Trophoblast cell (in vitro differentiated cells and primary cell): ENCODE measurements around the gene DENND4A.
A peak's percentile ranks its signal among the peaks of the same experiment; 100 is the strongest.

ENCODE experiments used
- DNase-seq, 2 donors: peaks; one replicate each; pipeline ENCODE4 v3.0.0-alpha.2; 2016
- H2AFZ ChIP-seq: 2 replicates; pipeline ENCODE4 v1.6.1; 2013; ENCODE audit warnings: low read length, moderate library complexity, mild to moderate bottlenecking; ENCODE audit not compliant: insufficient read depth, poor library complexity
- H2AK5ac ChIP-seq: 2 replicates; pipeline ENCODE4 v1.6.1; 2013; ENCODE audit warnings: mild to moderate bottlenecking, low read length
- H2BK120ac ChIP-seq: 2 replicates; pipeline ENCODE4 v1.6.1; 2013; ENCODE audit warnings: low read length, mild to moderate bottlenecking, moderate library complexity; ENCODE audit not compliant: insufficient read depth, poor library complexity
- H2BK12ac ChIP-seq: 2 replicates; pipeline ENCODE4 v1.6.1; 2013; ENCODE audit warnings: mild to moderate bottlenecking, low read length, moderate library complexity
- H2BK5ac ChIP-seq: 2 replicates; pipeline ENCODE4 v1.6.1; 2013; ENCODE audit warnings: low read length, low read depth, moderate library complexity, mild to moderate bottlenecking; ENCODE audit not compliant: poor library complexity
- H3K14ac ChIP-seq: 2 replicates; pipeline ENCODE4 v1.6.1; 2013; ENCODE audit warnings: mild to moderate bottlenecking, low read length
- H3K18ac ChIP-seq: 2 replicates; pipeline ENCODE4 v1.6.1; 2013; ENCODE audit warnings: mild to moderate bottlenecking, low read length
- H3K23ac ChIP-seq: 2 replicates; pipeline ENCODE4 v1.6.1; 2013; ENCODE audit warnings: low read length
- H3K27ac ChIP-seq: 2 replicates; pipeline ENCODE4 v1.5.1; 2013; ENCODE audit warnings: low read depth, mild to moderate bottlenecking, inconsistent platforms, low read length, moderate library complexity
- H3K27me3 ChIP-seq: 2 replicates; pipeline ENCODE4 v1.6.1; 2013; ENCODE audit warnings: inconsistent platforms, mild to moderate bottlenecking, low read length, moderate library complexity; ENCODE audit not compliant: insufficient read depth
- H3K36me3 ChIP-seq, 2 experiments: 1 replicate in 1 of 2; 2 replicates in 1 of 2; pipeline ENCODE4 v1.6.1; 2013; ENCODE audit warnings: low read length in 2 of 2, mild to moderate bottlenecking in 2 of 2, moderate library complexity in 1 of 2; ENCODE audit not compliant: insufficient read depth in 2 of 2, control insufficient read depth in 1 of 2
- H3K4ac ChIP-seq: 2 replicates; pipeline ENCODE4 v1.6.1; 2013; ENCODE audit warnings: low read depth, mild to moderate bottlenecking, low read length, moderate library complexity
- H3K4me1 ChIP-seq, 2 experiments: 1 replicate in 1 of 2; 2 replicates in 1 of 2; pipeline ENCODE4 v1.6.1; 2013; ENCODE audit warnings: low read length in 2 of 2, mild to moderate bottlenecking in 2 of 2, moderate library complexity in 1 of 2; ENCODE audit not compliant: insufficient read depth in 2 of 2, control insufficient read depth in 1 of 2
- H3K4me2 ChIP-seq: 2 replicates; pipeline ENCODE4 v1.6.1; 2013; ENCODE audit warnings: inconsistent platforms, mild to moderate bottlenecking, low read length, moderate library complexity
- H3K4me3 ChIP-seq: 2 replicates; pipeline ENCODE4 v1.5.1; 2013; ENCODE audit warnings: mild to moderate bottlenecking, low read depth, low read length, inconsistent platforms
- H3K79me1 ChIP-seq: one replicate; pipeline ENCODE4 v1.6.1; 2013; ENCODE audit warnings: low read length
- H3K79me2 ChIP-seq: 2 replicates; pipeline ENCODE4 v1.6.1; 2013; ENCODE audit warnings: low read length, mild to moderate bottlenecking; ENCODE audit not compliant: control insufficient read depth, insufficient read depth, poor library complexity
- H3K9ac ChIP-seq: 2 replicates; pipeline ENCODE4 v1.6.1; 2013; ENCODE audit warnings: mild to moderate bottlenecking, low read length
- H3K9me3 ChIP-seq: 2 replicates; pipeline ENCODE4 v1.6.1; 2013; ENCODE audit warnings: low read depth, mild to moderate bottlenecking, control low read depth, inconsistent platforms, low read length; ENCODE audit not compliant: insufficient read depth
- H4K12ac ChIP-seq: 2 replicates; pipeline ENCODE4 v1.6.1; 2013; ENCODE audit warnings: low read depth, mild to moderate bottlenecking, low read length, moderate library complexity
- H4K8ac ChIP-seq: 2 replicates; pipeline ENCODE4 v1.6.1; 2013; ENCODE audit warnings: low read depth, mild to moderate bottlenecking, low read length, moderate library complexity
- H4K91ac ChIP-seq: one replicate; pipeline ENCODE4 v1.6.1; 2013; ENCODE audit warnings: low read depth, mild to moderate bottlenecking, low read length, moderate library complexity
- WGBS: extraction: QIAGEN DNeasy Blood & Tissue Kit; methylation state at CpG from one replicate; pipeline ENCODE4 v1.1.7; 2013; ENCODE audit warnings: missing lambda C conversion rate; ENCODE audit not compliant: insufficient read length, insufficient coverage; ENCODE audit errors: extremely low coverage; 5-methylcytosine and 5-hydroxymethylcytosine counted together

Gene DENND4A

DNA sequence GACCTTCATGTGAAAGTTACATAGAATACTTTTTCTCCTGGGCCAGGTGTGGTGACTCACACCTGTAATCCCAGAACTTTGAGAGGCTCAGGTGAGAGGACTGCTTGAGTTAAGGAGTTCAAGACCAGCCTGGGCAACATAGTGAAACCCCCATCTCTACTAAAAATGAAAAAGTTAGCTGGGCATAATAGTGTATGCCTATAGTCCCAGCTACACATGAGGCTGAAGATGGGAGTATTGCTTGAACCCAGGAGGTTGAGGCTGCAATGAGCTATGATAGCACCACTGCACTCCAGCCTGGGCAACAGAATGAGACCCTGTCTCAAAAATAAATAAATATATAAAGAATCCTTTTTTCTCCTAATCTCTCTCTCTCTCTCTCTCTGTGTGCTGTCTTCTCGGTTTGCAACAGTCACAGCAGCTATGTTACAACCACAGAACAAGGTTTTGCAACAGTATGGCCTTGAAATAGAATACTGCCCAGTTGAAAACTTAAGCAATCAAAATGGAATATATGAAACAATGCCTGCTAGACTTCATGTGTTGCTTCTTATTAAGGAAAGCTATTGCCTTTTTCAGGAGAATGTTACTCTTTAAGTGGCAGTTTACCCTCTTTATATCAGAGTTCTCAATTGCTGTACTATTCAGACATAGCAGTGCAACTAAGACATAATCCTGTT lies 12.3 kb upstream of the DENND4A start:
- H3K23ac ChIP-seq, result no peak overlapping the region
- H3K9ac ChIP-seq, result no peak overlapping the region
- H2AFZ ChIP-seq, result no peak overlapping the region
- no peak overlapping the region for H3K4me3 ChIP-seq
- H4K91ac ChIP-seq, result no peak overlapping the region
- peak in 1 of 2 donors; percentile 65 for DNase-seq
- H3K4me1 ChIP-seq, result no peaks in the 10 kb centered on the region
- no peak overlapping the region for H4K12ac ChIP-seq
- no peaks in the 10 kb centered on the region for H3K79me1 ChIP-seq
- no peak overlapping the region for H3K27ac ChIP-seq
- no peaks in the 10 kb centered on the region for H3K79me2 ChIP-seq
- H4K8ac ChIP-seq, result no peak overlapping the region
- H2AK5ac ChIP-seq, result no peak overlapping the region
- H2BK120ac ChIP-seq, result no peak overlapping the region
- no peak overlapping the region for H3K4ac ChIP-seq
- no peaks in the 10 kb centered on the region for H3K9me3 ChIP-seq
- no peak overlapping the region for H3K4me2 ChIP-seq
- no peak overlapping the region for H2BK5ac ChIP-seq
- no peaks in the 10 kb centered on the region for H3K27me3 ChIP-seq
- WGBS, result no CpG with 5 or more reads among the region's 1 CpG
- H3K18ac ChIP-seq, result no peak overlapping the region
- no peak overlapping the region for H2BK12ac ChIP-seq
- H3K36me3 ChIP-seq, result no peaks in the 10 kb centered on the region
- no peak overlapping the region for H3K14ac ChIP-seq

GRCh38 chr15:65801229-65801805 lies 9.2 kb upstream of the DENND4A start:
- no peak for DNase-seq
- Histone ChIP-seq H2BK5ac (no peak overlapping the region), H3K23ac (no peak overlapping the region), H3K79me1 (no peaks in the 10 kb centered on the region), H3K79me2 (no peaks in the 10 kb centered on the region), H2AK5ac (no peak overlapping the region), H3K9ac (no peak overlapping the region), H3K18ac (no peak overlapping the region), H4K8ac (no peak overlapping the region), H2BK12ac (no peak overlapping the region), H2BK120ac (no peak overlapping the region), H3K4ac (no peak overlapping the region), H3K27ac (no peak overlapping the region), H3K14ac (no peak overlapping the region), H3K4me2 (no peak overlapping the region), H3K4me3 (no peak overlapping the region), H4K12ac (no peak overlapping the region), H3K36me3 (no peaks in the 10 kb centered on the region), H3K9me3 (no peaks in the 10 kb centered on the region), H3K27me3 (no peaks in the 10 kb centered on the region), H3K4me1 (no peaks in the 10 kb centered on the region), H2AFZ (no peak overlapping the region), H4K91ac (no peak overlapping the region)
- WGBS, result no CpG with 5 or more reads among the region's 2 CpGs

- no peak overlapping the region for H4K12ac ChIP-seq
- WGBS, result no CpG with 5 or more reads among the region's 1 CpG
- no peak overlapping the region for H3K23ac ChIP-seq
- no peak overlapping the region for H3K18ac ChIP-seq
- H3K27ac ChIP-seq, result no peak overlapping the region
- peaks cover 0 to 6% of the 10 kb centered on the region in 2 experiments for H3K4me1 ChIP-seq
- H4K91ac ChIP-seq, result no peak overlapping the region
- no peak overlapping the region for H2BK12ac ChIP-seq
- DNase-seq, result peak in 1 of 2 donors; percentile 62
- H3K4me2 ChIP-seq, result no peak overlapping the region
- no peak overlapping the region for H3K14ac ChIP-seq
- peaks cover 4% of the 10 kb centered on the region for H3K79me1 ChIP-seq
- no peak overlapping the region for H3K4me3 ChIP-seq
- no peak overlapping the region for H2BK120ac ChIP-seq
- H3K27me3 ChIP-seq, result no peaks in the 10 kb centered on the region
- H2BK5ac ChIP-seq, result no peak overlapping the region
- H2AFZ ChIP-seq, result no peak overlapping the region
- H3K4ac ChIP-seq, result no peak overlapping the region
- no peak overlapping the region for H2AK5ac ChIP-seq
- no peak overlapping the region for H3K9ac ChIP-seq
- H4K8ac ChIP-seq, result no peak overlapping the region
- no peaks in the 10 kb centered on the region for H3K36me3 ChIP-seq
- H3K79me2 ChIP-seq, result peaks cover 2% of the 10 kb centered on the region
- no peaks in the 10 kb centered on the region for H3K9me3 ChIP-seq
These were observed 4.6 kb upstream of the DENND4A start for GRCh38 chr15:65796610-65797078.

GRCh38 chr15:65795663-65796216 lies 3.6 kb upstream of the DENND4A start:
- Histone ChIP-seq H4K12ac (no peak overlapping the region), H3K27ac (no peak overlapping the region), H3K79me1 (peaks cover 4% of the 10 kb centered on the region), H4K91ac (no peak overlapping the region), H2BK120ac (no peak overlapping the region), H3K27me3 (no peaks in the 10 kb centered on the region), H3K14ac (no peak overlapping the region), H2AFZ (no peak overlapping the region), H3K79me2 (peaks cover 2% of the 10 kb centered on the region), H2BK12ac (no peak overlapping the region), H2AK5ac (no peak overlapping the region), H4K8ac (no peak overlapping the region), H3K4ac (no peak overlapping the region), H3K23ac (no peak overlapping the region), H2BK5ac (no peak overlapping the region), H3K4me2 (no peak overlapping the region), H3K9me3 (no peaks in the 10 kb centered on the region), H3K36me3 (no peaks in the 10 kb centered on the region), H3K9ac (no peak overlapping the region), H3K4me3 (no peak overlapping the region), H3K4me1 (peaks cover 0 to 6% of the 10 kb centered on the region in 2 experiments), H3K18ac (no peak overlapping the region)
- peak in 1 of 2 donors; percentile 26 for DNase-seq
- WGBS, result no CpG with 5 or more reads among the region's 3 CpGs
